ENCODE results near the gene SNX32. TPM values are rescaled to one million over a fixed set of nuclear protein-coding genes. Genes with fewer than 3 reads are reported as not detected.

The SNX32 gene
- total RNA-seq, 2 experiments from 2014 or later, result 3.0 to 3.3 TPM

DNA sequence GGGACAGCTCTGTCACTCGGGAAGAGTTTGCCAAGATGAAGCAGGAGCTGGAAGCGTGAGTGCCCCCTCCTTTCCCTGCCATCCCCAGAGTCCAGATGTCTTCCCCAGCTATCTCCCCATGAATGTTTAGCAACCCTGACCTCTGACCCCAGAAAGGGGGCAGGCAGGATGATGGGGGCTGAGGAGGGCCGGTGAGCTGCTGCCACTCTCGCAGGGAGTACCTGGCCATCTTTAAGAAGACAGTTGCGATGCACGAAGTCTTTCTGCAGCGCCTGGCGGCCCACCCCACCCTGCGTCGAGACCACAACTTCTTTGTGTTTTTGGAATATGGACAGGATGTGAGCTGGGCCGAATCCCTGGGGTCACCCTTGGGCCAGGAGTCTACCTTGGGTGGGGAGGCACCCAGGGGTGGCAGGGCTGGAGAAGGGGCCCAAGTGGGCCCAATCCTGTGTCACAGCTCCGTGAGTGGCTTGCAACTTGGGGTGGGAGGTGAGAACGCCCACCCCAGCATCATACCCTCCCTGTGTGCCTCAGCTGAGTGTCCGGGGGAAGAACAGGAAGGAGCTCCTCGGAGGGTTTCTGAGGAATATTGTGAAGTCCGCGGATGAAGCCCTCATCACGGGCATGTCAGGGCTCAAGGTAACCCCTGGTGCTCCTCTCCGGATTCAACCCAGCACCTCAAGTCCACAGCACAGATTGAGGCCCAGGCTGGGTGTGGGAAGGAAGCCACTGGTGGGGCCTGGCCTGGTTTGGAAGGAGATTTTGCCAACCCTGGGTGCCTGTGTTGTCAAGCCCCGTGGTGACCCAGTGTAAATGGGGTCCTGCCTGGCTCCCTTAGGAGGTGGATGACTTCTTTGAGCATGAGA lies 16.7 kb downstream of the SNX32 start:
- ChIA-PET POLR2A (interaction anchor here (0.6 to 2.1 kb wide), 4 partner anchors 17 to 699 kb away, joined by 3 to 6 read pairs (median 4); partner anchors contain the start of genes CCDC85B and SNX32), CTCF (interaction anchor here (0.6 to 3.6 kb wide), 7 partner anchors 12 to 70 kb away, joined by 3 to 17 read pairs (median 8); partner anchors contain the start of genes AP5B1, CCDC85B, FIBP and SNX32)

DNA sequence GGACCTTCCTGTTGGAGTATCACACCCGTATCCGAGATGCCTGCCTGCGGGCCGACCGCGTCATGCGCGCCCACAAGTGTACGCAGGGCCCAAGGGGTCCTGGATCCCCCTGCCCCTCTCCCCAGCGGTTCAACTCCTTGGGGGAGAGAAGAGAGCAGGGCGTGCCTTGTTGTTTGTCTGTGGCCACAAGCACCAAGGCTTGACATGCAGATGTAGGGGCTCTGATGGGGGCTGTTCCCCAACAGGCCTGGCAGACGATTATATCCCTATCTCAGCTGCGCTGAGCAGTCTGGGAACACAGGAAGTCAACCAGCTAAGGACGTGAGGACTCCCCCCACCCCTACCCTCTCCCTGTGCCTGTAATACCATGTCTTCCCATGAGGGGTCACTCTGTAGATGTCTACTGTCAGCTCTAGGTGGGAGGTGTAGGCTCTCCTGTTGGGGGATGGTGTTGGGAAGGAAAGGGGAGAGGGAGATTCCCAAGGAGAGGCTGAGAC lies 17.4 kb downstream of the SNX32 start:
- ChIA-PET CTCF (interaction anchor here (1.3 to 3.6 kb wide), 5 partner anchors 12 to 71 kb away, joined by 5 to 17 read pairs (median 8); partner anchors contain the start of genes AP5B1, CCDC85B, FIBP and SNX32), POLR2A (interaction anchor here (0.6 to 2.1 kb wide), 4 partner anchors 18 to 699 kb away, joined by 3 to 6 read pairs (median 4); partner anchors contain the start of genes CCDC85B and SNX32)

DNA sequence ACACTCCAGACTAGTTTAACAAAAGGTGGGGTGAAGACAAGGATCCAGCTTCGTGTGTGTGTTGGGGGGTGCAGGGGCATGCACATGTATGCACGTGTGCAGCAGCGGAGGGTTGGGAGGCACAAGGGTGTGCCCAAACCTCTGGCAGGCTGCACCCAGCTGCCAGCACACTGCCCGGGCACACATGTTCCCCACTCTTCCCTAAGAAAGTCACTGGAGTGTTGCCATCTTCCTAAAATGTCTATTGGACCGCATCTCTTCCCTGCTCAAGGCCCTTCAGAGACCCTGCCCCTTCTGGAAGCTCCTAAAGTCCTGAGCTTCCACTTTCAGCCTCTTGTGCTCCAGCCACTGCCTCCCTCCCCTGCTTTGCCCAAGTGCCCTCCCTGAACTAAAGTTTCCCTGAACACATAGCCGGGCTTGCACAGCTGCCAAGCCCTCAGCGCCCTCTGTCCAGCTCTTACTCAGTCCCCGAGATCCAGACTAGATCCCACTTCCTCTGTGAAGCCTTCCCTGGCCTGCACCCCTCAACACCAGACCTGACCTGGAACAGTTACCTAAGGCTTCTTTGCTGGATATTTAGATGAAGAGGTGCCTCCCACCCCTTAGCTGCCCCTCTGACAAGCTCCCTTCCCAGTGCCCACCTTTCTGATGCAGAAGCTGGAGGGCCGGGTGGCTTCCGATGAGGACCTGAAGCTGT lies 18.2 kb downstream of the SNX32 start:
- CTCF ChIA-PET, result interaction anchor here (1.0 to 3.6 kb wide), 7 partner anchors 13 to 141 kb away, joined by 3 to 17 read pairs (median 8); partner anchors contain the start of genes AP5B1, CCDC85B, FIBP and SNX32
- POLR2A ChIA-PET, result interaction anchor here (0.6 to 2.1 kb wide), 6 partner anchors 9 to 189 kb away, joined by 3 to 6 read pairs (median 4); partner anchors contain the start of genes CCDC85B, FIBP, RELA and SNX32

DNA sequence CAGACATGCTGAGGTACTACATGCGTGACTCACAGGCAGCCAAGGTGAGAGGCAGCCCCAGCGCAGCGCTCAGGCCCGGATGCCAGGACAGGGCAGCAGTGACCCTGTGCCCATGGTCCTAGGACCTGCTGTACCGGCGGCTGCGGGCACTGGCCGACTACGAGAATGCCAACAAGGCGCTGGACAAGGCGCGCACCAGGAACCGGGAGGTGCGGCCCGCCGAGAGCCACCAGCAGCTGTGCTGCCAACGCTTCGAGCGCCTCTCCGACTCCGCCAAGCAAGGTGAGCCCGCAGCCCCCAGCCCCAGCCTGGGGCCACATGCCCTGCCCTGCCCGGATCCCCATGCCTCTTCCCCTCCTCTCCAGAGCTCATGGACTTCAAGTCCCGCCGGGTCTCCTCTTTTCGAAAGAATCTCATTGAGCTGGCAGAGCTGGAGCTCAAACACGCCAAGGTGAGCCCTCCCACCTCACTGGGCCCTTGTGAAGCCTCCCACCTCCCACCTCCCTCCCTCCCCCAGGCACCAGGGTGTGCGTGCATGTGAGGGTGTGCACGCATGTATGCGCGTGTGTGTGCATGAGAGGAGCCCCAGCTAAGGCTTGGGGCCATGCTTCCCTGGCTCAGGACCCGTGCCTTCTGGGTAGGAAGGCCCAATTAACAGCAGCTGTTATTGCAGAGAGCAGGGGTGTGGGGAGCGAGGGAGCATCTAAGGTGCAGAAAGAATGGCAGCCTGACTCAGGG lies 18.9 kb downstream of the SNX32 start:
- ChIA-PET POLR2A (interaction anchor here (0.6 to 1.6 kb wide), 6 partner anchors 8 to 190 kb away, joined by 3 to 5 read pairs (median 3); partner anchors contain the start of genes CCDC85B, FIBP and RELA), CTCF (interaction anchor here (0.6 to 3.6 kb wide), 5 partner anchors 32 to 348 kb away, joined by 3 to 17 read pairs (median 4); partner anchors contain the start of genes AP5B1, CCDC85B and FIBP)

DNA sequence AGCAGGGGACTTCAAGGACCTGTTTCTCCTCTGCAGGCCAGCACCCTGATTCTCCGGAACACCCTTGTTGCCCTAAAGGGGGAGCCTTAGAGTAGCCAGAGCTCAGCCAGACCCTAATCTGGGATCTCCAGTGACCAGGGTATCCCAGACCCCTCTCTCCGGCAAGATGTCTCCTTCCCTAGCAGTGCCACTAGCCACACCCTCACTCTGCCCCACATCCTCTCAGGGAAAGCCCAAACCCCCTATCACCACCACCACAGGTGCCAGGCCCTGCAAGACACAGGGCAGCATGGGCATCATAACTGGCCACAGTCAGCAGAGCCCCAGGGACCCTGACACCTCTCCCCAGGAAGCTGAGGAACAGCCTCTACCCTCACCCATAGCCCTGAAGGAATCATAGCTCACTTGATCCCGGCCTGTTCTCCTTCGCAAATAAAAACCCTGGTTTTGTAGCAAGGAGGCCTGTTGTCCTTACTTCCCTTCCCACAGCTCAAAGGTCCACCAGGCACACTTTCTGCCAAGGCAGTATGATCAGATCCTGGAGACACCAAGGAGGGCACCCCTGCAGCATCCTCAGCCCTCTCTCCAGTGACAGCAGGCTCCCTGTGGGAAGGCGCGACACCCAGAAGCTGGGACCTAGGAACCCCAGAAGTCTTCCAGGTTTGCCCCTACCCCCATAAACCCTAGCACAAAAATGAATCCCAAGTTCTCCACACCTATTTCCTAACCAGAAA lies 19.6 kb downstream of the SNX32 start:
- ChIA-PET POLR2A (interaction anchor here (1.0 kb wide), 1 partner anchor 10 kb away, joined by 3 read pairs; no protein-coding TSS in a partner anchor), CTCF (interaction anchor here (0.6 to 3.6 kb wide), 5 partner anchors 31 to 142 kb away, joined by 3 to 17 read pairs (median 5); partner anchors contain the start of genes AP5B1, CCDC85B and FIBP)

DNA sequence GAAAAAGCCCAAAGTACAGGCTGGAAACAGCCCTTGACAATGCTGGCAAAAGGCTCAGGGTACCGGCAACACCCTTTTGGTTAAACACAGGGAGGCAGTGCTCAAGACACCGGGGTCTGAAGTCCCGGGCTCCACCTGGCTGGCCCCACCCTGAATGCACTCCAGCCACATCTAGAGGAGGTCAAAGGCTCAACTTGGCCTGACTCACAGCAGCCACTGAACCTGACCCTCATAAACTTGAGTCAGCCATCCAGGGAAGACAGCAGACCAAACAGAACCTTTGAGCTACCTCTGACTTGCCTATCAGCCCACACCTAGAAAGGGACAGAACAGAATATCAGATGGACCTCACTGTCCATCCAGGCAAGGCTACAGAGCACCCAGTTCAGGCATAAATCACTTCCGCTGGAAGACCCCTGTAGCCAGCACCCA lies 20.4 kb downstream of the SNX32 start:
- POLR2A ChIA-PET, result no interaction called here
- CTCF ChIA-PET, result no interaction called here

DNA sequence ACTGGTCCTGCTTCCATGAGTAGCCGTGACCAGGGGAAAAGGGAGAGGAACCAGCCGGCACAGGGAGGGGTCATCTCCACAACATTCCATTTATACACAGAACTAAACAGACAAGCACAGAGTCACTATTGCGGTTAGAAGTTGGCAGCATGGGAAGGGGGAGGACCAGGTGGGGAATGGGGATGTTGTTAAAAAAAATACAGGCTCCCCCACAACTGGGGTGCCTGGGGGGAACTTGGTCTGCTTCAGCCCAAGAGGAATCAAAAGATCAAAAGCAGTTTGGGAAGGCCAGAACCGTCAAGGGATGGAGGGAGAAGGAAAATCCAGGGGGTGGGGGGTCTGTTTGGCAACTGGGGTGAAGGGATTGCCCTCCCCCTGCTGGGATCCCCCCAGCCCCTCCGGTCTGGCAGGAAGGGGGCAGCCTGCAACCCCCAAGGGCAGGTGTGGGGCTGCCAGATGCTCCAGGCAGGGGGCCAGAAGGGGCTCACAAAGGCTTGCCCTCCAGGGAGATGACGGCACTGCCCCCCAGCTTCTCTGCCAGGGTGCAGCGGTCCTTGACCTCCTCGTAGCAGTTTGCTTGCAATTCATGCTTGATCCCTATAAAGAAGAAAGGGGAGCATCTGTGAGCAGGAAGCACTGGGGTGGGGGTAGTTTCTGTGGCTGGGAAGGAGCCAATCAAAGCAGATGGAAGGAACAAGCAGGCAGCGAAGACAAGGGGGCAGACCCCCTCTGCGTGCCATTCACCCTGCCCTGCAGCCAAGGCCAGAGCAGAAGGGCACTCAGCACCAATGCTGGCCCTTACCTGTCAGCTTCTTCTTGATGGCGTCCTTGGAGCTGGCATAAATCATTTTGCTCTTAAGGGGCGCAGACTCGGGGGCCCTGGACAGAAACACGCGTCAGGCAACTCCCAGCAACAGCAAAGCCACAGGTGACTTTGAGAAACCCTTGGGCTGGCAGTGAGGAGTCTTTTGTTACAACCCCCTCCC lies 21.4 kb downstream of the SNX32 start:
- POLR2A ChIA-PET, result no interaction called here
- CTCF ChIA-PET, result no interaction called here

DNA sequence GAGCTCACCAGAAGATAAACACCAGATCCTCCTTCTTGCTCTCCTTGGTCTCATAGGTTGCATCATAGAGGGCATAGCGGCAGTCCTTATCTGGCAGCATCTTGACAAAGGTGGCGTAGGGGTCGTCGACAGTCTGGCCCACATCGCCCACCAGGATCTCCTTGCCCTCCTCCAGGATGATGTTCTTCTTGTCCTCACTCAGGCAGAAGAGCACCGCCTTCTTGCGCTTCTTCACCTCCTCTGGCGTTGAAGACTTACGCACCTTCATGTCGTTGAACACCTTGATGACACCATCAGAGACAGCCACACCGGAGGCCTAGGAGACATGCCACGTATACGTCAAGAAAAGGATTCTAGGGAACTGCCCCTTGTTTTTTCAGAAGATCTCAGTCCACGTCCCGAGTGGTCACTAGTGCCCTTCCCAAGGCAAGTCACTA lies 22.2 kb downstream of the SNX32 start:
- POLR2A ChIA-PET, result interaction anchor here (0.6 kb wide), 1 partner anchor 277 kb away, joined by 4 read pairs; no protein-coding TSS in a partner anchor

DNA sequence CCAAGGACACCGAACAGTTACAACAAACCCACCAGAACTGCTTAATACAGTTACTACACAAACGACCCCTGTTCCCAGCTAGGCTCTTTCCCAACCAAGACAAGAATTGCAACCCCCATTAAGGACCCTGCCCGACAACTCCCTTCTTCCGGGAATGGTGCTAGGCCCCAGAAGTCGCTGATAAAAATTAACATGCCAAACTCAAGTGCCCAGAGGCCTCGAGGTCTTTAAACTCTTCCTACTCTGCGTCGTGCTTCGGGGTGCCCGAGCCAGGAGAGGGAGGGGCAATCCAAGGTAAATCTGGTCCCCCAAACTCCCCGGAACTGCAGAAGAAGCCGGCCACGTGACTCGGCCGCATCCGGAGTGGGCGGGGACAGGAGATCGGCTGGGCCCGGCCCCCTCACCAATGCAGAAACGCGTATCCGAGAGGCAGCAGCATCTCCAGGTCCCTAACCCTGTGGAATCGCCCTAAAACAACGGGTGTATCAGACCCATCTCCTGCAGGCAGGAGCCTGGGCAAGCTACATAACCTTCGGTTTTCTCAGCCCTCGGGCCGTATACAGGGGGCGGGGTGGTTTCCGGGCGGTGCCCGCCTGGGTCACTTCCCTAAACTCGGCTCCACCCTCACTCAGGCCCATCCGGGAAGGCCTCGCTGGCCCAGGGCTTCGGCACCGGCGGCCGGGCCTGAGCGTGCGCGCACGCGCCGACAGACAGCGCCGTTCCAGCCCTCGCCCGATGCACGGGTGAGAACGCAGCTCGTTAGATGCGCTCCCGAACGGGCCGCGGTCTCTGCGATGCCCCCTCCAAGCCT lies 23.1 kb downstream of the SNX32 start:
- ChIA-PET CTCF (interaction anchor here (8.1 kb wide), 1 partner anchor 31 kb away, joined by 163 read pairs; the partner anchor contains the start of genes CCDC85B and FIBP), POLR2A (interaction anchor here (3.0 kb wide), 1 partner anchor 17 kb away, joined by 15 read pairs; no protein-coding TSS in a partner anchor)

More for the DNA sequence above, 22.2 kb downstream of the SNX32 start:
- CTCF ChIA-PET, result interaction anchor here (8.1 kb wide), 1 partner anchor 32 kb away, joined by 163 read pairs; the partner anchor contains the start of genes CCDC85B and FIBP

DNA sequence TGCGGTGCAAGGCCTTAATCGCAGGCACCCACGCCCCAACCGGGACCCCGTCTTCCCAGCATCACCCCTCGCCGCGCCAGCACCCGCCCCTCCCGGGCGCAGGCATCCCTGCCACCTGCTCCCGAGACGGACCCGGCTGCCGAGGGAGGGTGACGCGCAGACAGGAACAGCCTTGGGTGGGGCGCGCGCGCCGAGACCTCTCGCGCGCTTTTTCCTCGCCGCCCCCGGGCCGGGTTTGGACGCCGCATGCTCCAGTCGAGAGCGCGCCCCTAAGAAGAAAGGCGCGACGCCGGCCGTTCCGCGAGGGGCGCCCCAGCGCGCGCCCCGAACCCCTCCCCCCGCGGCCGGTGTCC lies 23.7 kb downstream of the SNX32 start:
- ChIA-PET POLR2A (interaction anchor here (1.0 to 3.0 kb wide), 4 partner anchors 14 to 43 kb away, joined by 4 to 44 read pairs (median 17); partner anchors contain the start of genes CCDC85B, FIBP and FOSL1), CTCF (interaction anchor here (8.1 kb wide), 1 partner anchor 30 kb away, joined by 163 read pairs; the partner anchor contains the start of genes CCDC85B and FIBP)

DNA sequence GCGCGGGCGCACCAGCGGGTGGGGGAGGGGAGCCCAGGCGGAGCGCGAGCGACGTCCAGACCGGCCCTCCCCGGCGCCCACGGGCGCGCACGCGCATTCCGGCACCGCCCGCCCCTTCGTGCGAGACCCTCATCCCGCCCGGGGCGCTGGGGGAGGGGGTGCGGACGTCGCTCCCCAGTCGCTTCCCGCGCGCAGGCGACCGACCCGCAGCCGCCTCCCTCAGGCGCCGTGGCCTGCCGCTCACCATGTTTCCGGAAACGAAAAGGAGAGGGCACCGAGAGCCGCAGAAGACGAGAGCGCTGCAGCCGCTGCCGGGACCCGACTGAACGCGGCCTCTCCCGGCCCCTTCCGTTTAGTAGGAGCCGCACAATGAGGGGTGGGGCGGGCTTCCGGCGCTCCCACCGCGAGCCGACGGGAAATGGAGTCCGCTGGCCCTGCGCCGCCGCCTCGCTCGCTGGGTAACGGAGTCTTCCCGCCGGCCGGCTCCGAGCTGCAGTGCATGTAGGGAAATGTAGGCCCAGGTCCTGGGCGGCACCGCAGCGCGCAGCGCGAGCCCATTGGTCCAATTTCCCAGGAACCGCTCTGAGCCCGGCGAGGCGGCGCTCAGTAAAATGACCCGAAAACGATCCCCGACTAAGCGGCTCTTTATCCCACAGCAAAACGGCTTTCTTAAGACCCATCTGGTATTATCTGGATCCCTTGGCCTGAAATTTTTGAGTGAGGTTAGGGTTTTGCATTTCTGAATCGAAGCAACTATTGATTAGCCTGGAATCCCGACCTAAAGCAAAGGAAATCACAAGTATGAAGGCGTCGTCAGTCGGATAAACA lies 24.3 kb downstream of the SNX32 start, which contains the start of gene CFL1:
Gene CFL1 (minus strand): TSS at position 328 of the 828 bp plus-strand sequence. CDS start 81 bp downstream, at position 247.
- POLR2A ChIA-PET, result interaction anchor here (0.5 to 3.0 kb wide), 9 partner anchors 14 to 153 kb away, joined by 3 to 44 read pairs (median 4); partner anchors contain the start of genes CCDC85B, FIBP and FOSL1
- CTCF ChIA-PET, result interaction anchor here (0.6 to 8.1 kb wide), 6 partner anchors 13 to 528 kb away, joined by 3 to 163 read pairs (median 6); partner anchors contain the start of genes BANF1, CCDC85B, EIF1AD and FIBP

DNA sequence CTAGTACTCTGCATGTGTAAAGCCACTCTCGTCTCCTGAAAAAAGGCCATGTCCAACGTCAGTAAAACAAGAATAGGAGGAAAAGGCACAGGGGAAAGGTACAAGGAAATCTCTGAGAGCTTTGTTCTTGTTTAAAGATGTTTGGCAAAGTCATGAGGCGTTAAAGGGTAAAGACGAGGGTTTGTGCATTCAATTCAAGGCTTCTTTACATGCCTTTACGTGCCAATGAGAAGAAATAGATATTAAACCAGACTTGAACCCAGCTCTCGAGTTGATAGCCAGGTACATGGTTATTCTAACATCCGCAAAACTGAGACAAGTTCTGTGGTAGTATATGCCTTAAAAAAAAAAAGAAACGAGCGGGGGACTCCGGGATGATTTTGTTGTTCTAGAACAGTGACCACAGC lies 24.9 kb downstream of the SNX32 start:
- ChIA-PET POLR2A (interaction anchor here (0.5 to 3.0 kb wide), 10 partner anchors 13 to 153 kb away, joined by 3 to 44 read pairs (median 4); partner anchors contain the start of genes CCDC85B, FIBP, FOSL1 and KAT5), CTCF (interaction anchor here (0.6 to 8.1 kb wide), 7 partner anchors 13 to 528 kb away, joined by 3 to 163 read pairs (median 7); partner anchors contain the start of genes BANF1, CCDC85B, EIF1AD and FIBP)

DNA sequence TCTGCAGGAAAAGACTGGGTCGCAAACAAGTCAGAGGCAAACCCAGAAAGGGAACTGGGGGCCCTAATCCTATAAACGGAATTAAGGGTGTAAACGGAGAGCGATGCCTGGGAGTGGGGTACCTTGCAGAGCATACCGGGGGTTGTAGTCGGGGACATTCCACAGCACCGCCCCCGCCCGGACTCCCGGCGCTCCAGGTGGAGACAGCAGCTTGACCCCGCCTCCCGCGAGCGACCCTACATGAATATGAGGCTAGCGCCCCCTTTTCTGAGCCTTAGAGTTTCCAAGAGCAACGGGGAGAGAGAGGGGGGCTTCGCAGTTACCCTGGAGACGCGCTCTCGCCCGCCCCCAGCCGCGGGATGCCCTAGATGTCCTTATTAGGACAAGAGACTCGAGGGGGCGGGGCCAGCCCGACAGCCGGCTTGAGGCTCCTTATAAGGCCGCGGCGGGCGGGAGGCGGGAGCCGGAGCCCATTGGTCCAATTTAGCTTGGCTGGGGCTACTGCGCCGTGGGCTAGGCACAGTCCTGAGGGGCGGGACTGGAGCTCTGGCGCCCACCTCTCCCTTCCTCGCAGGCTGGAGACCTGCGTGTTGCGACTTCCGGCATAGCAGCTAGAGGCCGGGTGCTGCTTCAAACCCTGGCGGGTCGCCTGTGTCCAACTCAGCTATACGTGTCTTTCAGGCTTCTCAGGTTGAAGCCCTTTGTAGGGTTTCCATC lies 25.5 kb downstream of the SNX32 start:
- CTCF ChIA-PET, result interaction anchor here (0.6 to 8.1 kb wide), 20 partner anchors 11 to 845 kb away, joined by 3 to 163 read pairs (median 4); partner anchors contain the start of genes BANF1, CCDC85B, EIF1AD and FIBP
- POLR2A ChIA-PET, result interaction anchor here (0.6 to 3.0 kb wide), 15 partner anchors 10 to 1076 kb away, joined by 3 to 44 read pairs (median 5); partner anchors contain the start of genes CCDC85B, FAM89B, FIBP and FOSL1
